ENCODE data around the gene GRHPR. TPM values are rescaled to one million over a fixed set of nuclear protein-coding genes. Genes with fewer than 3 reads are reported as not detected.

GRHPR gene
- total RNA-seq, 1 donor from 2014 or later: 106 TPM

DNA sequence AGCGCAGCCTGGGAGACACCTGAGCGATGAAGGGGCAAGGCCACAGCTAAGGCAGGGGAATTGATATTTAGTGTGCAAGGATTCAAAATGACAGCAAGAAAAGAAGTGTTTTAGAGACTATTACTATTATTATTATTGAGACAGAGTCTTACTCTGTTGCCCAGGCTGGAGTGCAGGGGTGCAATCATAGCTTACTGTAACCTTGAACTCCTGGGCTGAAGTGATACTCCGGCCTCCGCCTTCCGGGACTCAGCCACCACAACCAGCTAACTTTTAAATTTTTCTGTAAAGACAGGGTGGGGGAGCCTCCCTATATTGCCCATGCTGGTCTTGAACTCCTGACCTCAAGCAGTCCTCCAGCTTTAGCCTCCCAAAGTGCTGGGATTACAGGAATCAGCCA, 3.3 kb upstream of the GRHPR start:
- H3K27me3 Mint-ChIP-seq (ENCODE audit: low read depth): no peaks in the 10 kb centered on the region
- peaks cover 26% of the 10 kb centered on the region for H3K4me1 Mint-ChIP-seq
- H3K27ac Mint-ChIP-seq: no peak overlapping the region
- no peak overlapping the region for H3K4me3 Mint-ChIP-seq
- no peaks in the 10 kb centered on the region for H3K36me3 Mint-ChIP-seq
- TF ChIP-seq, protein P1, sequence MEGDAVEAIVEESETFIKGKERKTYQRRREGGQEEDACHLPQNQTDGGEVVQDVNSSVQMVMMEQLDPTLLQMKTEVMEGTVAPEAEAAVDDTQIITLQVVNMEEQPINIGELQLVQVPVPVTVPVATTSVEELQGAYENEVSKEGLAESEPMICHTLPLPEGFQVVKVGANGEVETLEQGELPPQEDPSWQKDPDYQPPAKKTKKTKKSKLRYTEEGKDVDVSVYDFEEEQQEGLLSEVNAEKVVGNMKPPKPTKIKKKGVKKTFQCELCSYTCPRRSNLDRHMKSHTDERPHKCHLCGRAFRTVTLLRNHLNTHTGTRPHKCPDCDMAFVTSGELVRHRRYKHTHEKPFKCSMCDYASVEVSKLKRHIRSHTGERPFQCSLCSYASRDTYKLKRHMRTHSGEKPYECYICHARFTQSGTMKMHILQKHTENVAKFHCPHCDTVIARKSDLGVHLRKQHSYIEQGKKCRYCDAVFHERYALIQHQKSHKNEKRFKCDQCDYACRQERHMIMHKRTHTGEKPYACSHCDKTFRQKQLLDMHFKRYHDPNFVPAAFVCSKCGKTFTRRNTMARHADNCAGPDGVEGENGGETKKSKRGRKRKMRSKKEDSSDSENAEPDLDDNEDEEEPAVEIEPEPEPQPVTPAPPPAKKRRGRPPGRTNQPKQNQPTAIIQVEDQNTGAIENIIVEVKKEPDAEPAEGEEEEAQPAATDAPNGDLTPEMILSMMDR (IDR thresholded peaks at IDR 0.05; ENCODE audit: unreplicated experiment): no peak
- no peak for DNase-seq (ENCODE audit: low spot score in 2 of 2, unreplicated experiment in 2 of 2)
- H3K9me3 Mint-ChIP-seq: no peaks in the 10 kb centered on the region

DNA sequence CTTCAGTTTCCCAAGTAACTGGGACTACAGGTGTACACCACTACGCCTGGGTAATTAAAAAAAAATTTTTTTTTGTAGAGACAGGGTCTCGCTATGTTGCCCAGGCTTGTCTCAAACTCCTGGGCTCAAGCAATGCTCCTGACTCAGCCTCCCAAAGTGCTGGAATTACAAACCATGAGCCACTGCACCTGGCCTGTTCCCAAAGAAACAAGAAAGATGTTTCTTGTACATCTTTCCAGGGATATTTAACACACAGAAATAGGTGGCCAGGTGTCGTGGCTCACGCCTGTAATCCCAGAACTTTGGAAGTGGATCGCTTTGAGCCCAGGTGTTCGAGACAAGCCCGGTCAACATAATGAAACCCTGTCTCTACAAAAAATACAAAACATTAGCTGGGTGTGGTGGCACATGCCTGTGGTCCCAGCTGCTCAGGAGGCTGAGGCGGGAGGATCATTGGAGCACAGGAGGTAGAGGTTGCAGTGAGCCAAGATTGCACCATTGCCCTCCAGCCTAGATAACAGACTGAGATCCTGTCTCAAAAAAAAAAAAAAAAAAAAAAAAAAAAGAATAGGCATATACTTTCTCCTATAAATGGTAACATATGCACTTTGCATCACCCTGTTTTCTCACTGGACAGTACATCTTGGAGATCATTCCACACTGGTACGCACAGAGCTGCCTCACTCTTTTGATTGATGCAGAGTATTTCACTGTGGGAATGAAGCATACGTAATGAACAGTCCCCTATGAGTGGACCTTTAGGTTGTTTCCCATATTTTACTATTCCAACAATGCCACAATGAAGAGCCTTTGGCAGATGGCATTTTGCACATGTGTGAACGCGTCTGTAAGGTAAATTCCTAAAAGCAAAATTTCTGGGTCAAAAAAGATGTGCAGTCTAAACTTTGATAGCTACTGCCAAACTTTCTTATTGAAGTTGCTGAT, 2.0 kb upstream of the GRHPR start:
- H3K36me3 Mint-ChIP-seq: no peaks in the 10 kb centered on the region
- H3K9me3 Mint-ChIP-seq: no peaks in the 10 kb centered on the region
- no peak for DNase-seq (ENCODE audit: low spot score in 2 of 2, unreplicated experiment in 2 of 2)
- H3K27ac Mint-ChIP-seq: no peak overlapping the region
- peaks cover 19% of the 10 kb centered on the region for H3K4me1 Mint-ChIP-seq
- H3K27me3 Mint-ChIP-seq (ENCODE audit: low read depth): no peaks in the 10 kb centered on the region
- TF ChIP-seq, protein P1 (IDR thresholded peaks at IDR 0.05; ENCODE audit: unreplicated experiment): no peak
- no peak overlapping the region for H3K4me3 Mint-ChIP-seq

DNA sequence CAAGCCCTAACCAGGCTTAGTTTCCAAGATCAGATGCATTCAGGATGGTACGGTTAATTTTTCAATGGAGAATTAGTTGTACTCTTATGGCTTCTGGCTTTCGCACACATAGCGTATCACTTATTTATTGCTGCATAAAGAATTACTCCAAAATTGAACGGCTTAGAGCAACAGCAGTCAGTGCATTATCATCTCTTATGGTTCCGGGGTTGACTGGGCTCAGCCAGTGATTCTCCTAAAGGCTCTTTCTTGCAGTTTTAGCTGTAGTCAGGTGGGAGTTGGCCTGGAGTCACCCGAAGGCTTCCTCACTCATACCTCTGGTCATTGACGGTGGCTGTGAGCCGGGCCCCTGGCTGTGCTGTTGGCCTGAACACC, 595 bp upstream of the GRHPR start:
- peak overlapping the region; percentile 98 for H3K27ac Mint-ChIP-seq
- H3K4me3 Mint-ChIP-seq: peak overlapping the region; percentile 94
- H3K4me1 Mint-ChIP-seq: peaks cover 19% of the 10 kb centered on the region

DNA sequence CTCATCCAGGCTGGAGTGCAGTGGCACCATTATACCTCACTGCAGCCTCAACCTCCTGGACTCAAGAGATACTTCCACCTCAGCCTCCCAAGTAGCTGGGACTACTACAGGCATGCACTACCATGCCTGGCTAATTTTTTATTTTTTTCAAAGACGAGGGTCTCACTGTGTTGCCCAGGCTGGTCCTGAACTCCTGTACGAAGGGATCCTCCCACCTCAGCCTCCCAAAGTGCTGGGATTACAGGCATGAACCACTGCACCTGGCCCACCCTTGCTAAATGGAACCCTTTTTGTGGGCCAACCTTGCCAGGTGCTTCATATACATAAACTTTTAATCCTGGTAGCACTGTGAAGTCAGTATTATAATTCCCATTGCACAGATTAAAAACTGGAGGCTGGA, 1.0 kb downstream of the GRHPR start:
- H3K27ac Mint-ChIP-seq: peak overlapping the region; percentile 98

More for the DNA sequence above, 595 bp upstream of the GRHPR start:
- no peak for DNase-seq (ENCODE audit: low spot score in 2 of 2, unreplicated experiment in 2 of 2)
- H3K27me3 Mint-ChIP-seq (ENCODE audit: low read depth): no peaks in the 10 kb centered on the region
- TF ChIP-seq, protein P1 (IDR thresholded peaks at IDR 0.05; ENCODE audit: unreplicated experiment): no peak
- H3K36me3 Mint-ChIP-seq: peaks cover 10% of the 10 kb centered on the region
- H3K9me3 Mint-ChIP-seq: no peaks in the 10 kb centered on the region

DNA sequence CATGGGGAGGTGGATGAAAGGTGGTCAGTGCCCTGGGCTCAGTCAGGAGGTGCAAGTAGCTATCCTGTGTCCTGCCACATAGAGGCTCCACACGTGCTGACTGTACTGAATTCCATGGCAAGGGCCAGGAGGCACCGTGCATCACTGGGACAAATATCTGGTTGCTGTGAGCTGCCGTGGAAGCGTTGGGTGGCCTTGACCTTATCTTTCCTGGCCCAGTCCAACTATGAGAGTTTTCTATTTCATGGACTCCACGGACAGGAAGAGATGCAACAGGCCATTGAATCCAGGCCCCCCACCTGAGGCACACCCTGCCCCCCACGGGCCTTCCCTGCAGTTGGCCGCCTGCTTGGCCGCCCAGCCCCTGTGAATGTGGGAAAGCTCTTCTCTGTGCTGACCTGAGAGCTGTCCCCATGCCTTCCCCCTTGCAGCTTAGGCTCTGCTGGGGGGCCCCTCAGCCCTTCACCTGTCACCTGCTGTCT, 1.7 kb downstream of the GRHPR start:
- TF ChIP-seq, protein P1 (IDR thresholded peaks at IDR 0.05; ENCODE audit: unreplicated experiment): no peak
- no peak for DNase-seq (ENCODE audit: low spot score in 2 of 2, unreplicated experiment in 2 of 2)
- Mint-ChIP-seq H3K4me1 (peaks cover 19% of the 10 kb centered on the region), H3K27ac (peak overlapping the region; percentile 98), H3K36me3 (peaks cover 23% of the 10 kb centered on the region), H3K4me3 (peak overlapping the region; percentile 94), H3K9me3 (no peaks in the 10 kb centered on the region), H3K27me3 (ENCODE audit: low read depth) (no peaks in the 10 kb centered on the region)

More for the DNA sequence above, 1.0 kb downstream of the GRHPR start:
- no peaks in the 10 kb centered on the region for H3K9me3 Mint-ChIP-seq
- H3K4me1 Mint-ChIP-seq: peaks cover 19% of the 10 kb centered on the region
- no peaks in the 10 kb centered on the region for H3K27me3 Mint-ChIP-seq (ENCODE audit: low read depth)
- no peak for DNase-seq (ENCODE audit: low spot score in 2 of 2, unreplicated experiment in 2 of 2)
- H3K36me3 Mint-ChIP-seq: peaks cover 22% of the 10 kb centered on the region
- TF ChIP-seq, protein P1 (IDR thresholded peaks at IDR 0.05; ENCODE audit: unreplicated experiment): no peak
- H3K4me3 Mint-ChIP-seq: peak overlapping the region; percentile 94
